ENCODE measurements around the gene MAGIX.

The MAGIX gene

GRCh38 chrX:49210406-49210805 lies 47.8 kb downstream of the MAGIX start:
- in situ Hi-C loops (cut with MboI; ENCODE audit: low sequenced_read_pairs, unreplicated experiment) = no loop called here
- TF ChIP-seq CTCF (IDR thresholded peaks at IDR 0.05; ENCODE audit: borderline replicate concordance, control extremely low read depth, extremely low read depth, insufficient read depth, missing control alignments) = no peak
- no peak for DNase-seq (ENCODE audit: low spot score)

GRCh38 chrX:49211074-49211473 lies 48.5 kb downstream of the MAGIX start:
- no peak for DNase-seq (ENCODE audit: low spot score)
- TF ChIP-seq CTCF (IDR thresholded peaks at IDR 0.05; ENCODE audit: borderline replicate concordance, control extremely low read depth, extremely low read depth, insufficient read depth, missing control alignments) = no peak
- in situ Hi-C loops (cut with MboI; ENCODE audit: low sequenced_read_pairs, unreplicated experiment) = no loop called here

- in situ Hi-C loops (cut with MboI; ENCODE audit: low sequenced_read_pairs, unreplicated experiment) = no loop called here
- no peak for TF ChIP-seq CTCF (IDR thresholded peaks at IDR 0.05; ENCODE audit: borderline replicate concordance, control extremely low read depth, extremely low read depth, insufficient read depth, missing control alignments)
- DNase-seq (ENCODE audit: low spot score) = no peak
These were observed 49.7 kb downstream of the MAGIX start for GRCh38 chrX:49212209-49212608.

GRCh38 chrX:49212861-49213260 lies 50.3 kb downstream of the MAGIX start:
- no peak for TF ChIP-seq CTCF (IDR thresholded peaks at IDR 0.05; ENCODE audit: borderline replicate concordance, control extremely low read depth, extremely low read depth, insufficient read depth, missing control alignments)
- in situ Hi-C loops (cut with MboI; ENCODE audit: low sequenced_read_pairs, unreplicated experiment) = no loop called here
- no peak for DNase-seq (ENCODE audit: low spot score)

GRCh38 chrX:49214416-49214815 lies 51.9 kb downstream of the MAGIX start:
- no peak for TF ChIP-seq CTCF (IDR thresholded peaks at IDR 0.05; ENCODE audit: borderline replicate concordance, control extremely low read depth, extremely low read depth, insufficient read depth, missing control alignments)
- in situ Hi-C loops (cut with MboI; ENCODE audit: low sequenced_read_pairs, unreplicated experiment) = no loop called here
- DNase-seq (ENCODE audit: low spot score) = no peak

- TF ChIP-seq CTCF (IDR thresholded peaks at IDR 0.05; ENCODE audit: borderline replicate concordance, control extremely low read depth, extremely low read depth, insufficient read depth, missing control alignments) = no peak
- no peak for DNase-seq (ENCODE audit: low spot score)
- in situ Hi-C loops (cut with MboI; ENCODE audit: low sequenced_read_pairs, unreplicated experiment) = no loop called here
These were observed 52.5 kb downstream of the MAGIX start for GRCh38 chrX:49214996-49215526.
